HG02852 (cell line): ENCODE results near the gene RBM39.

Experiments used
- ATAC-seq: cut with Tn5 transposase; IDR thresholded peaks from one replicate; pipeline ENCODE4 v1.9.1; 2021; ENCODE audit warnings: mild to moderate bottlenecking, moderate library complexity; ENCODE audit not compliant: unreplicated experiment

Gene RBM39

DNA sequence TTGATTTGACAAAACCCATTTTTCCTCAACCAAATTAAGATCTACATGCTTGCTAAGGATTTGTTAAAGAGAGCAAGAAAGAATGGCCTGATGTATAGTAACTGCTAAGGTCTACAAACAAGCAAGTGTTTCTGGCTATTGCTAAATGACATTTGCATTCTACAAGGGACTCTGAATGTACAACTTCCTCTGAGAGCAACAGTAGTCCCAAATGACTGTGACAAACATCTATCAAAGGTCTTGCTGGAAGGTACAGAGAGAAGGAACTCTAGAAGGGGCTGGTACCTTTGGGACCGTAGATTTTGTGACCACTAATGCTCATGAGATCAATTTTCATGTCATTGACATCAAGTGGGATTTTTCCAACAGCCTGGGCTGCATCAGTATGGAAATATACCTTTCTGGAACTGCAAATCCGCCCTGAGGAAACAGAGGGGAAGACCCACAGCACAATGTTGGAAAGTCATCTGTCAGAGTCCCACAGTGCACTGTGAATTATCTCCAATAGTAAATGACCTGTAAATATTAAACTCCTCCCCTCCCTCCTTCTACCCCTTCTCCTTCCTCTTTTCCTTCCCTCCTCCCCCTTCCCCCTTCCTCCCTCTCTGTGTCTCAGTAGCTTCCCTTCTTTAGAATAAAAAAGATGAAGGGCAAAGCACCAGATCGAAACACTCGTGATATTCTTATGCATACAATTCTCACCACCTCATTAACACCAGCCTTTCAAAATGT lies 61.4 kb downstream of the RBM39 start:
- no peak for ATAC-seq

DNA sequence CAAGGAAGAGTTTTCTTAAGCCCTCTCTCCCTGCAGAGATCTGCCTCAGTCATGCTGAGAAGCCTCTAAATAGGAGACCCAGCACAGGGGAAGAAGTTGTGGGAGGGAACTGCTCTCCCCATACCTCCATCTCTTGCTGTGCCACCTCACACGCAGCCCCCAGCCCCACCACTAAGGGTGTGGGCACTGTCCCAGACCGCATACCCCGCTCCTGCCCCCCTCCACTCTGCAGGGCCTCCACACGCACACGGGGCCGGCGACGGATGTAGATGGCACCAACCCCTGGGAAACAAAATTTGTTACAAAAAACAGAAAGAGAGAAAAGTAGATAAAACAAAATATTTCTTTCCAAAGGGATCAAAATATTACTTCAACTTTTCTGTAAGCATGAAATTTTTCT lies 67.1 kb downstream of the RBM39 start:
- no peak for ATAC-seq

DNA sequence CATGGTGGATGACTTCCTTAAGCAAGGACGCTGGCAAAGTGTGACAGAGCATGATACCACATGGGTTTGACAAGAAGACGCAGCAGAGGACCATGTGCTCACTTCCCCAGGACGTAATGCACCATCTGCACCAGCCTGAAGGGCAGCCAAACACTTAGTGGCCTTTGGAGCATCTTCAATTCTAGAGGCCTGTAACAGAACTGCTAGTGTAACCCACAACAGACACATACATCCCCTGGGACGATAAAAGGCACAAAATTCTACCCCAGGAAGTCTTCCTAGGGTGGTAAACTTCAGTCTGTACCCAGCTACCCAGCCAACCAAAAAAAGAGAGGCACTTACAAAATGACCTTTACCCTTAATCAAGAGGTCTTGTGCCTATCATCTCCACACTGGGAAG lies 68.2 kb downstream of the RBM39 start:
- no peak for ATAC-seq

DNA sequence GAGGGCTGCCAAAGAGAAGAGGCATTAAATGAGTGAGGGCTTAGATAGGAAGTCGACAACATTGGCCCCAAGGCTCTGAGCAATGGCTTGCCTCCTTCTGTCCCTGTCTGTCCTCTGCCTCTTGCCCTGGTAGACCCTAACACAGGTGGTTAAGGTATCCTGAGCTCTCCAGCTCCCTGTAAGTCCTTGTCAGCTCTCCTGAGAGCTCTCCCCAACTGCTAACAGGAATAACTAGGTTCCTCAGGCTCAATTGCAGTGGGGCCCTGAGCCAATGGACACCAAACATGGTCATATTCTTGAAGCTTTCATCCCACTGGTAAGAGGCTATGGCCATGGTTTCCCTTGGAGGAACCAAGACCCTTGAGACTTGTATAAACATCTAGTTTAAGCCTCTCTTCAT lies 72.4 kb downstream of the RBM39 start:
- ATAC-seq, result no peak

DNA sequence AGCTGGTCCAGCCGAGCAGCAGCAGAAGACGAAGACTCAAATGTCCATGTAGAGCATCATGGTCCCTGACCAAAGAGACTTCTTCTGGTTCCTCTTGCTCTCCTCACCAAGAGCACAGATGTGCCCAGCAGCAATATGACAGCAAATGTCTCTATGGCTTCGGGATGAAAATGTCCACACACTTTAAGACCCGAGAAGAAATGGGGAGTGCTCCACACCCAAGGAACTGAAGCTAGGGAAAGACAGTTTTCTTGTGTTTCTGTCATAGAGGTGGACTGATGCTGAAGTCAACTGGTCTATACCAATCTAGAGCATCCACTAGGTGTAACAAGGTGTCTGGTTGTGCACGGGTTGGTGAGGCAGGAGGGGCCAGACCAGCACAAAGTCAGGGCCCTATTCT lies 72.8 kb downstream of the RBM39 start:
- ATAC-seq, result no peak

DNA sequence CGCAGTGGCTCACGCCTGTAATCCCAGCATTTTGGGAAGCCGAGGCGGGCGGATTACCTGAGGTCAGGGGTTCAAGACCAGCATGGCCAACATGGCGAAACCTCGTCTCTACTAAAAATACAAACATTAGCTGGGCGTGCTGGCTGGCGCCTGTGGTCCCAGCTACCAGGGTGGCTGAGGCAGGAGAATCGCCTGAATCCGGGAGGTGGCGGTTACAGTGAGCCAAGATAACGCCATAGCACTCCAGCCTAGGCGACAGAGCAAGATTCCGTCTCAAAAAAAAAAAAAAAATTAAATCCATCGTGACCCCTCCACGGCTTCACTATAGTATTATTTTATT lies 76.1 kb downstream of the RBM39 start:
- no peak for ATAC-seq

DNA sequence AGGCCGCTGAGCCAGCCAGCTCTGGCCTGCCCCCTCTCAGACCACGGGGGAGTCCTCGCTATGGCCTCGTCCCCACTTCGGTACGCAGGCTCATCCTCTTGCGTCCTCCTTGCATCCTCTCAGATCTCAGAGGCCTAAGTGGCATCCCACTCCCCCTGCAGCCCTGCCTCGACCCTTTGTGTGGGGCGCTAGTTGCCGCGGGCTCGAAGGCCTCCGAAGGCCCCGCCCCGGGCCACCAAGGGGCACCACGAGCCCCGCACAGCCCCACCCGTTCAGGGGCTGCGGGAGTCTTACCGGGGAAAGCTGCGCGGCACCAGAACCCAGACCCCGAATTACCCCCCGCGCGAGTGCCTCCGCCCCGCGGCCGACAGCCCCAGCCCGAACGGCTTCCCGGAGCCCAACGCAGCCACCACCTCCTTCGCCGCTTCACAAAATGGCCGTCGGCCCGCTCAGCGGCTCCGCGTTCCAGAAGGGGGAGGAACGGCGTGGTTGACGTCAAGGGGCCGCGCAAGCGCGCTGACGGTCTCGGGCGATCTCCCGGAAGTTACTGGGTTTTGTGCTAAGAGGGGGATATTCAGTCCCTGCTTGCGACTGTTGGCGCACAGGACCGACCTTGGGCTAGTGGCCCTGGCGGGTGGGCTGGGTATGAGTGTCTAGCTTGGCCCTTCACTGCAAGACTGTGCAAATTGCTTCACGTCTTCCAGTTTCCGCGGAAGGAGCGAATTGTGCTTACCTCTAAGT lies 77.4 kb downstream of the RBM39 start, which contains the start of the genes CPNE1 and RBM12:
Gene CPNE1, minus strand, starts transcription at position 435 of the 741 bp plus-strand sequence. CDS start 31,977 bp downstream, outside the sequence.
Gene RBM12, minus strand, starts transcription at position 435 of the 741 bp plus-strand sequence. CDS start 9,578 bp downstream, outside the sequence.
- peak; percentile 79 for ATAC-seq

DNA sequence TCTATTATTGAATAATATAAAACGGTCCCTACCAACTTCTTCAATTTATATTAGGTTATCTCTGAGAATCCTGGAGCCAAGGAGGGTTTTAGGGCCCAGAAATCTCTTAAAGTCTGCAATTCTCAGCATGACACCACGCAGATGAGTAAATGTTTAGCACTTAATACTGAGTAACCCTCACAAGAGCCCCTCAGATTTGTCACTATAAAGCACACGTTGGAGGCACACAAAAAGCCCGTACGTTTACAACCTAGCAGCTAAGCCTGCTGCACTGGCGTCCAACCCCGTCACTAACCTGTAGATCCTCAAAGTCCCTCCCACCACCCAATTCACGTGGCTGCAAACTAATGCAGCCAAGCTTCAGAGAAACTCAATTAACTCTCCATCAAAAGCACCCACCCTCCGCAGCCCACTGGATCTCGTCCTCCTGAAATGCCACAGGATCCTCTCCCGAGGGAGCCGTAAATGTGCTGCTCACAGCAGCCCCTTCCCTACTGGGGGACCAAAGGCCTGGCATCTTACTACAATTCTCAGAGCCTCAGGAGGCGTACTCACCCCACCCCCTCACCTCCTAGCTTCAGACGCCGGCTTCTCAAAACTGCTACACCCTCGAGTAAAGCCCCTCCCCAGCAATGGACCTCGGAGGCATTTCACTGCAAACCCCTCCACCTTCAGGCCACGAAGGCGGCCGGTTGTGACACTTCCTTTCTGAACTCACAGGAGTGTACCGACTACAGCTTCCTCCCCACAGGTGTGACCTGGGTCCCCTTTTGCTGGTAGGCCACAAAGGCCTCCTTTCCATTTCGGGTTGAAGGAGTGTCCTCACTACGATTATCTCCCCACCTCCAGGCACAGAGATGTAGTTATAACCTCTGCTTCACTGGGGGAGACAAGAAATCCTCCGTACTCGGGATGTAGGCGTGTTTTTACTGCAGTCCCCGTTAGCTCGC lies 78.3 kb downstream of the RBM39 start:
- ATAC-seq, result peak; percentile 19

DNA sequence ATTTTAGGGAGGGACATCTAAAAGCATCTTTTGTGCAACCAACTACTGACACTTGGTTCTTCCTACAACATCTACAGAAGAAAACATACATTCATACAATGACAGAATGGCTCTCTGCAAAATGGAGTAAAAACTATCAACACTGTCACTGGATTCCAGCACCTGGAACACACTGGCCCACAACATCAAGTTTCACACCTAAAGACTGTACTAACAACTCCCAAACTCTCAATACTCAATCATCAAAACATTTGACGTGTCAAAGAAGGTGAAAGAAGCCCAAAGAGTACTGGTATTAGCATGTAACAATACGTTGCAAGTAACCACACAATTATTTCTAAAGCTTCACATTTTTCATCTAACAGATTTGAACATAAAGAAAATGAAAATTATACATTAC lies 79.5 kb downstream of the RBM39 start:
- ATAC-seq, result no peak

DNA sequence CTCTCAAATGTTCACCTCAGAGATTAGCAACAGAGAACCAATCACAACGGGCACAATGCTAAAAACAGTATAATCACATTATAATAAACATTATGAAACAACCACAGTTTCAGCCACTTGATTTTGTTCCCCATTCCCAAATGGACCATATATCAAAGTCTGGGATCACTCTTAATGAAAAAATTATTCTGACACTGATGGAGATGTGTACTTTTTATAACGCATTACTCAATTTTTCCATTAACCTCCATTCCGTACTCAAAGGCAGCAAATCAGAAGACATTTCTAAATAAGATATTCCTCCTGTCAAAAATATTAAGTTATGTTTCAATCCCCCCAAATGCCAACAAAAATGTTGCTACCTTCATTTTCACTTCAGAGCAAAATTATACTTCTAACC lies 80.2 kb downstream of the RBM39 start:
- ATAC-seq, result no peak

DNA sequence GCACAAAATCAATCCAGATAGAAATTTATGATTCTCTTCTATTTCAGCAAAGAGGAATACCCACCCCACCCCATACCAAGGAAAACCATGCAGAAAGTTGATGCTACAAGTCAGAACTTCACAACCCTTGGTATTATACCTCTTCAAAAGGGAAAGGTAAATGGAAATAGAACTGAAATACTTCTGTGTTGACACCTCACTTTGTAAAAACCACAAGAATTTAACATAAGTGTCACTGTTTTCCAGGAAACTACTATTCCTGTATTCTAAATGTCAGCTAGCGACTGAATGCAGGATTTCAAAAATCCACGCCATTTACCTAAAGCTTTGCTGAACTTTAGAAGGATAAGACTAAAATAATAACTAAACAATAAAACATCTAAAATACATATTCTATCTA lies 81.0 kb downstream of the RBM39 start:
- no peak for ATAC-seq

DNA sequence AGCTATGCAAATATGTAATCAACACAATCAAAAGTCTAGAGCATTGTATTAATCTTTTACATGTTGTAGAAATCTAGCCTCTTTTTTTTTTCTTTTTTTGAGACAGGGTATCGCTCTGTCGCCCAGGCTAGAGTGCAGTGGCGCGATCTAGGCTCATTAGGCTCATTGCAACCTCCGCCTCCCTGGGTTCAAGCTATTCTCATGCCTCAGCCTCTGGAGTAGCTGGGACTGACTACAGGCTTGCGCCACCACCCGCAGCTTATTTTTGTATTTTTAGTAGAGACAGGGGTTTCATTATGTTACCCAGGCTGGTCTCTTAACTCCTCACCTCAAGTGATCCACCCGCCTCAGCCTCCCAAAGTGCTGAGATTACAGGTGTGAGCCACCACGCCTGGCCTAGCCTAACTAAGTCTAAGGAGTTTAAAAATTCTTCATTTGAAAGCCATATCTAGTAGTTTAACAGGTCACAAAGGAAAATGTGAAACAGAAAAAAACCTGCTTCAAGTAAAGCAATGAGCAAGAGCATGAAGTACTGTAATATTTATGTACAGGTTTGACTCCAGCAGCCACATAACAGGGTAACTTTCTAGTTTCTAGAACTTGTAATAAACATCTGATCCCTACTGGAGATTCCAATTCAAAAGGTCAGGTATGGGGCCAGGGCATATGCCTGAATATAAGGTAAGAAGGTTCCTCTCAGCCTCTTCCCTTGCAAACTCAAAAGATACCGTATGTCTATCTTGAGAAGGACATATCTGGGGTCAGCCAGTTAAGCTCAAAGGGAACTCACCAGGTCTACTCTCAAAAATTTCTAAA lies 81.7 kb downstream of the RBM39 start:
- no peak for ATAC-seq

DNA sequence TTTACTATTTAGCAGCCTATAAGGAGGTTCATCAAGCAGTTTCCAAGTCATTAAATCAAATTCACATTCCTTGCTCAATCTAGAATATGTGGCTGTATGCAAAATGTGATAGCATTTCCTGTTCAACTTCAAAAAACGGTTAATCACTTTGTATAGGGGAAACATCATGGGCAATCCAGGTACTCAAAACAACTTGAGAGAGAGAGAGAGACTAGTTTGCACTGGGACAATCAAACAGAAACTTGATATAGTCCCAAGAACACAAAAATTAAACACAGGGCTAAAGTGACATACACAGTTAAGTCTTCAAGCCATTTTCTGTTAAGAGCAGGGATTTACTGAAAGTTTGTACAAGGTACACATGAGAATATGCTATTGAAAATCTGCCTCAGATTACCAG lies 84.8 kb downstream of the RBM39 start:
- ATAC-seq, result no peak

DNA sequence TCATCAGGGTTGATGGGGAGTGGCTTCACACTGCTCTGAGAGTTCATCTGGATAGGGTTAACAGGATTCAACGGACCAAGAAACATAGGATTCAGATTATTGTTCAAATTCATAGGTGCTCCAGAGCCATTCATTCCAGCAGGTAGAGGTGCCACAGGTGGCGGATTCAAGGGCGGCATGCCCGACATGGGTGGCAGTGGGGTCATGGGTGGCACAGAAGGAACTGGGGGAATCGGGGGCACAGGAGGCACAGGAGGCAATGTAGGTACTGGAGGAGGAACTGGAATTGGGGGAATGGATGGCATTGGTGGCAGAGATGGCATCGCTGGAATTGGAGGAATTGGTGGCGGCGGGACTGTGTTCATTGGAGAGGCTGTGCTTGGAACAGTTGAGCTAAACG lies 87.6 kb downstream of the RBM39 start:
- ATAC-seq, result no peak

DNA sequence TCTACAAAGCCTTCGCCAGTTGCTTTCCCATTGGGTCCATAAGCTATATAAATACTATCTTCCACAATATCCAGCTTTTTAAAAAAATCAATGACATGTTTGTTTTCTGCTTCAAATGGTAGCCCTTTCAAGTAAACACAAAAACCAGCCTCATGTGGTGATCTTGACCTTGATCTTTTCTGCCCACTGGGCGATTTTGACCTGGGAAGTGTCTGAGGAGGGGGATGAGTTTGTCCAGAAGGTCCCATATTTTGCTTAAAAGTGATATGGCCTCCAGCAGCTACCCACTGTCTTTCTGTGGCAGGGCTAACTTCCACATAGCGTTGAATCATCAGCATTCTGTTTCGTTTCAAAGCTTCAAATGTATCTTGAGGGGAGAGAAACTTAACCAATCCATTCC lies 88.2 kb downstream of the RBM39 start:
- no peak for ATAC-seq
